PC-9 (cell line): ENCODE data around the gene IRF8. TPM values are rescaled to one million over a fixed set of nuclear protein-coding genes. Genes with fewer than 3 reads are reported as not detected.

Source experiments
- BruUV-seq: library from RNA; stranded (reverse); fragments of 400-500 nt; replicated peaks from 2 replicates; lab custom pipeline; 2021; lab: Mats Ljungman, UMichigan
- CTCF ChIA-PET: fragments of 300-600 bp; sonication (Branson Sonifier 250); formaldehyde crosslinking; loops from one replicate; lab custom pipeline; 2022; ENCODE audit warnings: antibody characterized with exemption; lab: Charles Lee
- POLR2A ChIA-PET: fragments of 300-600 bp; sonication (Branson Sonifier 250); formaldehyde crosslinking; loops from one replicate; lab custom pipeline; 2022; ENCODE audit warnings: antibody characterized with exemption; ENCODE audit not compliant: unreplicated experiment; lab: Charles Lee
- DNase-seq, 2 experiments: peaks; one replicate each; pipeline versions ENCODE4 v3.0.0 to v3.0.0-alpha.2; 2015 to 2022; ENCODE audit warnings: mixed read lengths in 1 of 2
- H2AFZ ChIP-seq: fragments of 200-600 bp; sonication (generic); 2 replicates; pipeline ENCODE4 v1.8.1; 2017; ENCODE audit warnings: antibody characterized with exemption
- H3F3A ChIP-seq: fragments of 200-600 bp; sonication (generic); 2 replicates; pipeline ENCODE4 v1.8.1; 2017; ENCODE audit warnings: antibody characterized with exemption, mild to moderate bottlenecking, low read depth; ENCODE audit not compliant: insufficient read depth
- H3K27ac ChIP-seq: fragments of 200-600 bp; sonication (generic); 2 replicates; pipeline ENCODE4 v1.6.1; 2016; ENCODE audit warnings: mixed run types
- H3K27me3 ChIP-seq: fragments of 200-600 bp; sonication (generic); 2 replicates; pipeline ENCODE4 v1.6.1; 2016; ENCODE audit warnings: low read depth, mixed run types; ENCODE audit not compliant: insufficient read depth
- H3K36me3 ChIP-seq: fragments of 200-600 bp; sonication (generic); 2 replicates; pipeline ENCODE4 v1.6.1; 2016; ENCODE audit warnings: low read depth, mixed run types
- H3K4me1 ChIP-seq: fragments of 200-600 bp; sonication (generic); replicated peaks from 2 replicates; pipeline ENCODE4 v1.6.1; 2016; ENCODE audit warnings: mixed run types; ENCODE audit not compliant: insufficient read depth
- H3K4me2 ChIP-seq: fragments of 200-600 bp; sonication (generic); 2 replicates; pipeline ENCODE4 v1.6.1; 2017; ENCODE audit warnings: mixed run types
- H3K4me3 ChIP-seq: fragments of 200-600 bp; sonication (generic); 2 replicates; pipeline ENCODE4 v1.6.1; 2016; ENCODE audit warnings: mixed run types
- H3K79me2 ChIP-seq: fragments of 200-600 bp; sonication (generic); 2 replicates; pipeline ENCODE4 v1.6.1; 2017; ENCODE audit warnings: low read depth, mixed run types
- H3K9me2 ChIP-seq: fragments of 200-600 bp; sonication (generic); 2 replicates; pipeline ENCODE4 v1.8.1; 2017; ENCODE audit warnings: mild to moderate bottlenecking; ENCODE audit not compliant: insufficient read depth
- H3K9me3 ChIP-seq: fragments of 200-600 bp; sonication (generic); 2 replicates; pipeline ENCODE4 v1.8.1; 2016; ENCODE audit warnings: low read depth; ENCODE audit not compliant: insufficient read depth
- H4K20me1 ChIP-seq: fragments of 200-600 bp; sonication (generic); 2 replicates; pipeline ENCODE4 v1.8.1; 2017; ENCODE audit not compliant: insufficient read depth
- CTCF ChIP-seq: fragments of 200-600 bp; sonication (generic); conservative IDR thresholded peaks from 2 replicates; pipeline ENCODE4 v1.6.1; 2017; ENCODE audit warnings: mixed run types, antibody characterized with exemption, mild to moderate bottlenecking, moderate library complexity
- EZH2 ChIP-seq: fragments of 200-600 bp; sonication (generic); IDR thresholded peaks from 2 replicates; pipeline ENCODE4 v1.8.0; 2017; ENCODE audit warnings: antibody characterized with exemption, low read depth
- intact Hi-C: fragments of 100-400 bp; cut with micrococcal nuclease; formaldehyde crosslinking; loops from one replicate; pipeline ENCODE4 v1.10.0; 2022; ENCODE audit not compliant: unreplicated experiment
- total RNA-seq: library from RNA; stranded (reverse); gene quantifications from 2 replicates; pipeline ENCODE4 v1.2.3, GENCODE V29; 2021

Gene IRF8
- total RNA-seq, 1 experiment from 2014 or later, result not detected

- Histone ChIP-seq H3K9me2 (no peaks in the 10 kb centered on the region), H3K27me3 (peaks cover 98% of the 10 kb centered on the region), H3K4me1 (no peaks in the 10 kb centered on the region), H3K4me2 (no peak overlapping the region), H3K27ac (no peak overlapping the region), H3K9me3 (no peaks in the 10 kb centered on the region), H2AFZ (no peak overlapping the region), H3K36me3 (no peaks in the 10 kb centered on the region), H4K20me1 (no peaks in the 10 kb centered on the region), H3K4me3 (no peak overlapping the region), H3K79me2 (no peaks in the 10 kb centered on the region), H3F3A (no peaks in the 10 kb centered on the region)
- no peak for DNase-seq
- intact Hi-C loops, result no loop called here
- ChIA-PET POLR2A (no interaction called here), CTCF (no interaction called here)
- no TSS peak for BruUV-seq
- no peak for TF ChIP-seq CTCF
- no peak for TF ChIP-seq EZH2
Measured at GRCh38 chr16:85851034-85851785, 47.8 kb upstream of the IRF8 start.

- Histone ChIP-seq H3K4me2 (no peak overlapping the region), H2AFZ (no peak overlapping the region), H3K9me3 (no peaks in the 10 kb centered on the region), H4K20me1 (no peaks in the 10 kb centered on the region), H3K79me2 (no peaks in the 10 kb centered on the region), H3K9me2 (no peaks in the 10 kb centered on the region), H3K36me3 (no peaks in the 10 kb centered on the region), H3F3A (no peaks in the 10 kb centered on the region), H3K4me1 (no peaks in the 10 kb centered on the region), H3K4me3 (no peak overlapping the region), H3K27me3 (peaks cover 98% of the 10 kb centered on the region), H3K27ac (no peak overlapping the region)
- intact Hi-C loops, result no loop called here
- ChIA-PET POLR2A (no interaction called here), CTCF (no interaction called here)
- TF ChIP-seq CTCF, result no peak
- no peak for TF ChIP-seq EZH2
- no peak for DNase-seq
- BruUV-seq, result no TSS peak
Measured at GRCh38 chr16:85853547-85854545, 45.1 kb upstream of the IRF8 start.

GRCh38 chr16:85854935-85855334 lies 44.0 kb upstream of the IRF8 start:
- no peak for DNase-seq
- H3K4me3 ChIP-seq, result no peak overlapping the region
- no peak overlapping the region for H3K4me2 ChIP-seq
- intact Hi-C loops, result no loop called here
- H2AFZ ChIP-seq, result no peak overlapping the region
- H3K27me3 ChIP-seq, result peaks cover 98% of the 10 kb centered on the region
- no peaks in the 10 kb centered on the region for H4K20me1 ChIP-seq
- H3F3A ChIP-seq, result no peaks in the 10 kb centered on the region
- H3K36me3 ChIP-seq, result no peaks in the 10 kb centered on the region
- H3K27ac ChIP-seq, result no peak overlapping the region
- no peaks in the 10 kb centered on the region for H3K9me2 ChIP-seq
- TF ChIP-seq CTCF, result no peak
- no peak for TF ChIP-seq EZH2
- H3K9me3 ChIP-seq, result no peaks in the 10 kb centered on the region
- no peaks in the 10 kb centered on the region for H3K4me1 ChIP-seq
- no TSS peak for BruUV-seq
- no peaks in the 10 kb centered on the region for H3K79me2 ChIP-seq
- ChIA-PET CTCF (no interaction called here), POLR2A (no interaction called here)
